ENCODE results near the gene CLDN2.

GRCh38 chrX:106898462-106898861, 21.7 kb upstream of the CLDN2 start:
- peak in 10 of 12 donors; percentile 10 to 46 (median 29) for TF ChIP-seq CTCF (IDR thresholded peaks at IDR 0.05)
- no peak for TF ChIP-seq POLR2A (IDR thresholded peaks at IDR 0.05)
